Measurements from ENCODE around the gene BBS5. TPM values are rescaled to one million over a fixed set of nuclear protein-coding genes. Genes with fewer than 3 reads are reported as not detected.

Gene BBS5
- total RNA-seq, 1 experiment from 2014 or later, result 4.6 TPM

- DNase-seq (ENCODE audit: low read depth, low spot score) (no peak), ATAC-seq (no peak)
- H3K4me3 ChIP-seq (replicated peaks in 1 of 2; ENCODE audit: low read depth in 1 of 2, low read length in 2 of 2), result no peak overlapping the region
- intact Hi-C loops (cut with micrococcal nuclease), result no loop called here
- ChIA-PET CTCF (no interaction called here), RAD21 (ENCODE audit: low non-redundant PET in 1 of 2, low total read pairs in 2 of 2, uncharacterized antibody in 2 of 2, unreplicated experiment in 2 of 2) (no interaction called here), POLR2A (no interaction called here)
- no peaks in the 10 kb centered on the region for H3K27me3 ChIP-seq (ENCODE audit: insufficient read depth, low read length)
- no peak overlapping the region for H3K4me2 ChIP-seq (ENCODE audit: low read length)
- TF ChIP-seq POLR2A (IDR thresholded peaks at IDR 0.05; ENCODE audit: borderline replicate concordance, extremely low read depth, insufficient read depth, insufficient read length) (no peak), YY1 (IDR thresholded peaks at IDR 0.05; ENCODE audit: extremely low read depth, insufficient replicate concordance, low read depth, low read length) (no peak), EZH2 (IDR thresholded peaks at IDR 0.05) (no peak), POLR2AphosphoS5 (IDR thresholded peaks at IDR 0.05; ENCODE audit: low read depth, low read length) (no peak), SIN3A (IDR thresholded peaks at IDR 0.05; ENCODE audit: low read depth) (no peak), CEBPB (IDR thresholded peaks at IDR 0.05; ENCODE audit: low read depth) (no peak), REST (IDR thresholded peaks at IDR 0.05; ENCODE audit: low read depth) (no peak), JUND (IDR thresholded peaks at IDR 0.05) (no peak), MAX (IDR thresholded peaks at IDR 0.05) (no peak), RAD21 (IDR thresholded peaks at IDR 0.05; ENCODE audit: low read depth) (no peak), EZH2phosphoT487 (IDR thresholded peaks at IDR 0.05; ENCODE audit: borderline replicate concordance) (no peak), FOSL1 (IDR thresholded peaks at IDR 0.05; ENCODE audit: low read depth) (no peak)
- H2AFZ ChIP-seq (ENCODE audit: low read depth, low read length, poor library complexity, severe bottlenecking), result no peak overlapping the region
- no peaks in the 10 kb centered on the region for H3K79me2 ChIP-seq (ENCODE audit: insufficient read depth, low read length)
- no peak overlapping the region for H3K9ac ChIP-seq (ENCODE audit: low read length)
- H3K9me2 ChIP-seq (ENCODE audit: insufficient read depth), result no peaks in the 10 kb centered on the region
- peaks cover 10 to 24% of the 10 kb centered on the region in 2 experiments for H3K4me1 ChIP-seq (ENCODE audit: control insufficient read depth in 1 of 2, insufficient read depth in 2 of 2, low read length in 2 of 2)
- H4K20me1 ChIP-seq (ENCODE audit: insufficient read depth), result no peaks in the 10 kb centered on the region
- H3K27ac ChIP-seq (ENCODE audit: low read depth, low read length), result no peak overlapping the region
- H3K36me3 ChIP-seq (ENCODE audit: control insufficient read depth in 1 of 2, insufficient read depth in 2 of 2, low read length in 2 of 2), result no peaks in the 10 kb centered on the region
- H3K9me3 ChIP-seq (ENCODE audit: control insufficient read depth in 1 of 2, insufficient read depth in 1 of 2, low read depth in 1 of 2, low read length in 2 of 2), result no peaks in the 10 kb centered on the region
- BruUV-seq (replicated peaks), result no TSS peak
These were observed 25.4 kb downstream of the BBS5 start for GRCh38 chr2:169504651-169505050.

All from HCT116 (cell line).